Large intestine (tissue), 3 donors: ENCODE data around the gene LRFN2. TPM values are rescaled to one million over a fixed set of nuclear protein-coding genes. Genes with fewer than 3 reads are reported as not detected.

Source experiments
- DNase-seq, 2 donors: peaks; one replicate each; pipeline versions ENCODE4 v3.0.0 to v3.0.0-alpha.2; 2013
- H3K27ac ChIP-seq: one replicate; pipeline ENCODE4 v1.5.1; 2013; ENCODE audit warnings: low read length
- H3K27me3 ChIP-seq: 2 replicates; pipeline ENCODE4 v1.6.1; 2013; ENCODE audit warnings: low read length; ENCODE audit not compliant: control insufficient read depth, insufficient read depth
- H3K36me3 ChIP-seq: 2 replicates; pipeline ENCODE4 v1.6.1; 2013; ENCODE audit warnings: low read length; ENCODE audit not compliant: control insufficient read depth, insufficient read depth
- H3K4me1 ChIP-seq: one replicate; pipeline ENCODE4 v1.6.1; 2013; ENCODE audit warnings: low read length; ENCODE audit not compliant: control insufficient read depth, insufficient read depth
- H3K4me3 ChIP-seq: one replicate; pipeline ENCODE4 v1.5.1; 2013; ENCODE audit warnings: low read length
- H3K9me3 ChIP-seq: one replicate; pipeline ENCODE4 v1.6.1; 2013; ENCODE audit warnings: mild to moderate bottlenecking, low read depth, low read length, moderate library complexity; ENCODE audit not compliant: control insufficient read depth
- WGBS: methylation state at CpG from one replicate; pipeline ENCODE4 v1.1.5; 2013; ENCODE audit warnings: low lambda C conversion rate; ENCODE audit not compliant: insufficient coverage; 5-methylcytosine and 5-hydroxymethylcytosine counted together
- polyA plus RNA-seq: library from polyadenylated mRNA; unstranded; fragments of 120-200 nt; gene quantifications from one replicate; pipeline ENCODE4 v1.2.1, GENCODE V29; 2013

Gene LRFN2
- polyA plus RNA-seq, 1 donor: 0.76 TPM

GRCh38 chr6:40383348-40384115 is 203.6 kb downstream of the LRFN2 start:
- no peak overlapping the region for H3K27ac ChIP-seq
- no CpG with 5 or more reads among the region's 3 CpGs for WGBS
- H3K9me3 ChIP-seq: no peaks in the 10 kb centered on the region
- no peaks in the 10 kb centered on the region for H3K36me3 ChIP-seq
- no peak overlapping the region for H3K4me3 ChIP-seq
- DNase-seq: no peak
- H3K4me1 ChIP-seq: no peaks in the 10 kb centered on the region
- H3K27me3 ChIP-seq: peaks cover 3% of the 10 kb centered on the region

GRCh38 chr6:40380271-40380670 is 206.9 kb downstream of the LRFN2 start:
- no CpG with 5 or more reads among the region's 4 CpGs for WGBS
- Histone ChIP-seq H3K36me3 (no peaks in the 10 kb centered on the region), H3K9me3 (no peaks in the 10 kb centered on the region), H3K4me1 (no peaks in the 10 kb centered on the region), H3K27ac (no peak overlapping the region), H3K27me3 (peaks cover 3% of the 10 kb centered on the region), H3K4me3 (no peak overlapping the region)
- no peak for DNase-seq

GRCh38 chr6:40379811-40380210 is 207.4 kb downstream of the LRFN2 start:
- Histone ChIP-seq H3K27me3 (peaks cover 3% of the 10 kb centered on the region), H3K4me1 (no peaks in the 10 kb centered on the region), H3K36me3 (no peaks in the 10 kb centered on the region), H3K27ac (no peak overlapping the region), H3K9me3 (no peaks in the 10 kb centered on the region), H3K4me3 (no peak overlapping the region)
- DNase-seq: no peak
- no CpG with 5 or more reads among the region's 1 CpG for WGBS

- Histone ChIP-seq H3K9me3 (no peaks in the 10 kb centered on the region), H3K27ac (no peak overlapping the region), H3K4me1 (no peaks in the 10 kb centered on the region), H3K4me3 (no peak overlapping the region), H3K27me3 (peaks cover 3% of the 10 kb centered on the region), H3K36me3 (no peaks in the 10 kb centered on the region)
- no peak for DNase-seq
- WGBS: no CpG with 5 or more reads among the region's 11 CpGs
These were observed 208.5 kb downstream of the LRFN2 start for GRCh38 chr6:40378725-40379074.

GRCh38 chr6:40378071-40378724 is 209.0 kb downstream of the LRFN2 start:
- Histone ChIP-seq H3K9me3 (no peaks in the 10 kb centered on the region), H3K4me1 (no peaks in the 10 kb centered on the region), H3K36me3 (no peaks in the 10 kb centered on the region), H3K4me3 (no peak overlapping the region), H3K27ac (no peak overlapping the region), H3K27me3 (peaks cover 3% of the 10 kb centered on the region)
- DNase-seq: no peak
- 91% methylated on average over 4 of the region's 21 CpGs for WGBS

GRCh38 chr6:40377173-40377806 is 209.9 kb downstream of the LRFN2 start:
- H3K27me3 ChIP-seq: no peaks in the 10 kb centered on the region
- WGBS: no CpG with 5 or more reads among the region's 2 CpGs
- no peak for DNase-seq
- H3K27ac ChIP-seq: no peak overlapping the region
- H3K4me3 ChIP-seq: no peak overlapping the region
- no peaks in the 10 kb centered on the region for H3K9me3 ChIP-seq
- H3K4me1 ChIP-seq: no peaks in the 10 kb centered on the region
- no peaks in the 10 kb centered on the region for H3K36me3 ChIP-seq

GRCh38 chr6:40376113-40376650 is 211.0 kb downstream of the LRFN2 start:
- Histone ChIP-seq H3K4me1 (no peaks in the 10 kb centered on the region), H3K36me3 (no peaks in the 10 kb centered on the region), H3K27ac (no peak overlapping the region), H3K4me3 (no peak overlapping the region), H3K27me3 (no peaks in the 10 kb centered on the region), H3K9me3 (no peaks in the 10 kb centered on the region)
- DNase-seq: no peak
- WGBS: no CpG with 5 or more reads among the region's 1 CpG

- DNase-seq: no peak
- no peaks in the 10 kb centered on the region for H3K27me3 ChIP-seq
- no peak overlapping the region for H3K4me3 ChIP-seq
- H3K4me1 ChIP-seq: no peaks in the 10 kb centered on the region
- H3K36me3 ChIP-seq: no peaks in the 10 kb centered on the region
- H3K9me3 ChIP-seq: no peaks in the 10 kb centered on the region
- no peak overlapping the region for H3K27ac ChIP-seq
These were observed 213.9 kb downstream of the LRFN2 start for GRCh38 chr6:40373267-40373666.

- no peak for DNase-seq
- Histone ChIP-seq H3K9me3 (no peaks in the 10 kb centered on the region), H3K4me3 (no peak overlapping the region), H3K36me3 (no peaks in the 10 kb centered on the region), H3K4me1 (no peaks in the 10 kb centered on the region), H3K27me3 (no peaks in the 10 kb centered on the region), H3K27ac (no peak overlapping the region)
- 88% methylated on average over 2 of the region's 2 CpGs for WGBS
These were observed 215.5 kb downstream of the LRFN2 start for GRCh38 chr6:40371621-40372020.

- 88% methylated on average over 1 of the region's 1 CpG for WGBS
- no peaks in the 10 kb centered on the region for H3K36me3 ChIP-seq
These were observed 216.1 kb downstream of the LRFN2 start for GRCh38 chr6:40371095-40371494.

More at GRCh38 chr6:40371095-40371494, 216.1 kb downstream of the LRFN2 start:
- Histone ChIP-seq H3K9me3 (no peaks in the 10 kb centered on the region), H3K4me1 (no peaks in the 10 kb centered on the region), H3K27ac (no peak overlapping the region), H3K4me3 (no peak overlapping the region), H3K27me3 (no peaks in the 10 kb centered on the region)
- DNase-seq: no peak
